ENCODE data around the gene CARS2. TPM values are rescaled to one million over a fixed set of nuclear protein-coding genes. Genes with fewer than 3 reads are reported as not detected.
"Not testable (repeated sequence)": the region's sequence is repeated elsewhere in the genome, so short reads cannot be mapped to it uniquely, and the experiment has no call there.

The CARS2 gene
- polyA plus RNA-seq (ENCODE audit: insufficient read depth in 1 of 5, insufficient read length in 5 of 5, low replicate concordance in 1 of 5), result 10 to 100 TPM; 65.3 to 80.5 (median 70.1) TPM
- long read RNA-seq, donor 1, transcript CARS2-224 (2 exons, 3,516 nt), result minor isoform, 7 of 46 reads
- long read RNA-seq, donor 1, transcript CARS2-201 (15 exons, 1,879 nt), result major isoform, 17 of 46 reads
- long read RNA-seq, donor 1, partial matches to known transcripts, result 21 of 46 reads
- long read RNA-seq, donor 1, other reads (novel, unspliced or antisense), result 0 of 46 reads
- long read RNA-seq, donor 2, transcript CARS2-201 (15 exons, 1,879 nt), result major isoform, 9 of 13 reads
- long read RNA-seq, donor 2, partial matches to known transcripts, result 0 of 13 reads
- long read RNA-seq, donor 2, other reads (novel, unspliced or antisense), result 0 of 13 reads
- long read RNA-seq, donor 3, transcript CARS2-201 (15 exons, 1,879 nt), result major isoform, 11 of 35 reads
- long read RNA-seq, donor 3, transcript CARS2-224 (2 exons, 3,516 nt), result minor isoform, 5 of 35 reads
- long read RNA-seq, donor 3, partial matches to known transcripts, result 17 of 35 reads
- long read RNA-seq, donor 3, other reads (novel, unspliced or antisense), result 0 of 35 reads
- long read RNA-seq, donor 4, partial matches to known transcripts, result 0 of 9 reads
- long read RNA-seq, donor 4, other reads (novel, unspliced or antisense), result 0 of 9 reads
- long read RNA-seq, donor 5, transcript CARS2-201 (15 exons, 1,879 nt), result major isoform, 9 of 83 reads
- long read RNA-seq, donor 5, partial matches to known transcripts, result 63 of 83 reads
- long read RNA-seq, donor 5, other reads (novel, unspliced or antisense), result 7 of 83 reads
- long read RNA-seq, donor 6, transcript CARS2-201 (15 exons, 1,879 nt), result major isoform, 18 of 48 reads
- long read RNA-seq, donor 6, partial matches to known transcripts, result 27 of 48 reads
- long read RNA-seq, donor 6, other reads (novel, unspliced or antisense), result 0 of 48 reads
- long read RNA-seq, donor 7, transcript CARS2-201 (15 exons, 1,879 nt), result major isoform, 6 of 35 reads
- long read RNA-seq, donor 7, partial matches to known transcripts, result 19 of 35 reads
- long read RNA-seq, donor 7, other reads (novel, unspliced or antisense), result 9 of 35 reads
- long read RNA-seq, donor 8, transcript CARS2-201 (15 exons, 1,879 nt), result major isoform, 8 of 9 reads
- long read RNA-seq, donor 8, partial matches to known transcripts, result 0 of 9 reads
- long read RNA-seq, donor 8, other reads (novel, unspliced or antisense), result 0 of 9 reads

- peak; percentile 94 to 96 for DNase-seq
Measured at GRCh38 chr13:110705826-110706569, at the start of gene CARS2. Gene CARS2, minus strand, starts transcription at chr13:110706116. Its CDS starts 23 bp downstream, at chr13:110706093.

- DNase-seq, result no peak
Measured at GRCh38 chr13:110748271-110748670, 42.4 kb upstream of the CARS2 start.

GRCh38 chr13:110746438-110746837 lies 40.5 kb upstream of the CARS2 start:
- no peak for DNase-seq

- no peak for DNase-seq
Measured at GRCh38 chr13:110743687-110744086, 37.8 kb upstream of the CARS2 start.

- DNase-seq, result no peak
Measured at GRCh38 chr13:110737555-110737954, 31.6 kb upstream of the CARS2 start.

- DNase-seq, result no peak
Measured at GRCh38 chr13:110734561-110734960, 28.6 kb upstream of the CARS2 start.

- DNase-seq, result no peak
Measured at GRCh38 chr13:110731072-110731471, 25.2 kb upstream of the CARS2 start.

GRCh38 chr13:110726726-110727125 lies 20.8 kb upstream of the CARS2 start:
- DNase-seq, result no peak

GRCh38 chr13:110726153-110726552 lies 20.2 kb upstream of the CARS2 start:
- DNase-seq, result not testable (repeated sequence)

- no peak for DNase-seq
Measured at GRCh38 chr13:110723598-110723997, 17.7 kb upstream of the CARS2 start.

- no peak for DNase-seq
Measured at GRCh38 chr13:110722971-110723370, 17.1 kb upstream of the CARS2 start.

- DNase-seq, result no peak
Measured at GRCh38 chr13:110719036-110719710, 13.3 kb upstream of the CARS2 start.

GRCh38 chr13:110716247-110716515 lies 10.3 kb upstream of the CARS2 start:
- DNase-seq, result peak; percentile 23 to 27

- peak; percentile 99 for DNase-seq
Measured at GRCh38 chr13:110715395-110716246, 9.7 kb upstream of the CARS2 start.

- no peak for DNase-seq
Measured at GRCh38 chr13:110714797-110715394, 9.0 kb upstream of the CARS2 start.

GRCh38 chr13:110713981-110714796 lies 8.3 kb upstream of the CARS2 start:
- DNase-seq, result peak; percentile 50 to 62

- no peak for DNase-seq
Measured at GRCh38 chr13:110713642-110713952, 7.7 kb upstream of the CARS2 start, which contains the start of gene ING1. Gene ING1, plus strand, starts transcription at chr13:110713700. Its CDS starts 450 bp downstream, at chr13:110714150.

- DNase-seq, result peak; percentile 99
Measured at GRCh38 chr13:110712849-110713641, 7.1 kb upstream of the CARS2 start.

Data from right lung (tissue), 10 donors.